Activated CD8-positive, alpha-beta T cell treated with anti-CD3 and anti-CD28 coated beads for 36 hours (primary cell): ENCODE results near the gene MTUS2. TPM values are rescaled to one million over a fixed set of nuclear protein-coding genes. Genes with fewer than 3 reads are reported as not detected.

Experiments
- ATAC-seq: fragments of 200-7000 bp; cut with Tn5 transposase; one replicate; pipeline ENCODE4 v1.10.0; 2021; ENCODE audit warnings: mild to moderate bottlenecking, moderate library complexity
- CTCF ChIA-PET: fragments of 350-600 bp; sonication (Branson Sonifier 250); formaldehyde crosslinking; loops from one replicate; lab custom pipeline; 2021; ENCODE audit warnings: antibody characterized with exemption; lab: Charles Lee
- POLR2A ChIA-PET: fragments of 350-600 bp; sonication (Branson Sonifier 250); formaldehyde crosslinking; loops from one replicate; lab custom pipeline; 2021; ENCODE audit warnings: antibody characterized with exemption; lab: Charles Lee
- DNase-seq: peaks from one replicate; pipeline ENCODE4 v3.0.0-alpha.2; 2020
- H3K27ac Mint-ChIP-seq: one replicate; pipeline ENCODE4 v1.8.0; 2021; ENCODE audit warnings: mild to moderate bottlenecking, mixed read lengths
- H3K27me3 Mint-ChIP-seq: one replicate; pipeline ENCODE4 v1.8.0; 2021; ENCODE audit warnings: mixed read lengths
- H3K36me3 Mint-ChIP-seq: one replicate; pipeline ENCODE4 v1.8.0; 2021; ENCODE audit warnings: low read depth, mixed read lengths
- H3K4me1 Mint-ChIP-seq: one replicate; pipeline ENCODE4 v1.8.0; 2021; ENCODE audit warnings: low read depth, mixed read lengths
- H3K4me3 Mint-ChIP-seq: one replicate; pipeline ENCODE4 v1.8.0; 2021; ENCODE audit warnings: mild to moderate bottlenecking, moderate library complexity, mixed read lengths
- H3K9me3 Mint-ChIP-seq: one replicate; pipeline ENCODE4 v1.8.0; 2021; ENCODE audit warnings: mixed read lengths
- intact Hi-C: fragments of 100-400 bp; cut with micrococcal nuclease; formaldehyde crosslinking; loops from one replicate; pipeline ENCODE4 v1.10.0; 2022
- total RNA-seq, 2 experiments: library from RNA; stranded (reverse); gene quantifications; one replicate each; pipeline ENCODE4 v1.2.3, GENCODE V29; 2021
- TF ChIP-seq, protein P1 (sequence below): fragments of 200-600 bp; IDR thresholded peaks from one replicate; pipeline ENCODE4 v1.8.0; 2022; ENCODE audit warnings: antibody characterized with exemption, mild to moderate bottlenecking

Gene MTUS2
- total RNA-seq, 2 experiments from 2014 or later = not detected

DNA sequence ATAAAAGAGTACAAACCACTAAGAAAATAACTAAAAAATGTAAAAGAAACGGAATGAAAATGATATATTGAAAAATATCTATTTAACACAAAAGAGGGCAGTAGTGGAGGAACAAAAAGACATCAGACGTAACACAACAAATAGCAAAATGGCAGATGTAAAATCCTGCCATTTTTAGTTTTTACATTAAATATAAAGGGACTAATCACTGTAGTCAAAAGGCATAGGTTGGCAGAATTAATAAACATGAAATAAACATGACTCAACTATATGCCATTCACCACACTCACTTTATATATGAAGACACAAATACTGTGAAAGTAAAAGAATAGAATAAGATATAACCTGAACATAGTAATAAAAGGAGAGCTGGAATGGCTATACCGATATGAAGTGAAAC lies 11.0 kb downstream of the MTUS2 start:
- Mint-ChIP-seq H3K9me3 (peaks cover 25% of the 10 kb centered on the region), H3K4me1 (no peaks in the 10 kb centered on the region), H3K4me3 (no peak overlapping the region), H3K27me3 (peaks cover 1% of the 10 kb centered on the region), H3K27ac (no peak overlapping the region), H3K36me3 (no peaks in the 10 kb centered on the region)
- intact Hi-C loops = no loop called here
- DNase-seq = no peak
- POLR2A ChIA-PET = no interaction called here
- ATAC-seq = no peak
- CTCF ChIA-PET = no interaction called here
- TF ChIP-seq, protein P1, sequence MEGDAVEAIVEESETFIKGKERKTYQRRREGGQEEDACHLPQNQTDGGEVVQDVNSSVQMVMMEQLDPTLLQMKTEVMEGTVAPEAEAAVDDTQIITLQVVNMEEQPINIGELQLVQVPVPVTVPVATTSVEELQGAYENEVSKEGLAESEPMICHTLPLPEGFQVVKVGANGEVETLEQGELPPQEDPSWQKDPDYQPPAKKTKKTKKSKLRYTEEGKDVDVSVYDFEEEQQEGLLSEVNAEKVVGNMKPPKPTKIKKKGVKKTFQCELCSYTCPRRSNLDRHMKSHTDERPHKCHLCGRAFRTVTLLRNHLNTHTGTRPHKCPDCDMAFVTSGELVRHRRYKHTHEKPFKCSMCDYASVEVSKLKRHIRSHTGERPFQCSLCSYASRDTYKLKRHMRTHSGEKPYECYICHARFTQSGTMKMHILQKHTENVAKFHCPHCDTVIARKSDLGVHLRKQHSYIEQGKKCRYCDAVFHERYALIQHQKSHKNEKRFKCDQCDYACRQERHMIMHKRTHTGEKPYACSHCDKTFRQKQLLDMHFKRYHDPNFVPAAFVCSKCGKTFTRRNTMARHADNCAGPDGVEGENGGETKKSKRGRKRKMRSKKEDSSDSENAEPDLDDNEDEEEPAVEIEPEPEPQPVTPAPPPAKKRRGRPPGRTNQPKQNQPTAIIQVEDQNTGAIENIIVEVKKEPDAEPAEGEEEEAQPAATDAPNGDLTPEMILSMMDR = no peak

DNA sequence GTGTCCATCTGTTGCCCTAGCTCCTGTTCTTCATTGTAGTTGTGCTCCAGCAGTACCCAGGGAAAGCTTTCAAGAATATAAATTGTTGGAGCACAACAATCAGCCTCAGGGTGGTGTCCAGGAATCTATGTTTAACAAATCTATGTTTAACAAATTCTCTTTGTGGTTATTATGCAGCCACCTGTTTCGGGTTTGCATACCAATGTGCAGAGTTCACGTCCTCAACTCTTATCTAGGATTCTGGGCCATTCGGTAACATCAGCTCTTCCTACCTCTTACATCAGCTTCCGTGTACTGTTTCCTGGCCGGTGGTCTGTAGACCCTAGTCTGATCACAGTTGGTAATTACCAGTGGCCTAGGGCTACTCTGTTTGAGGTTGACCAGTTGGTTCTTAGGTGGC lies 17.0 kb downstream of the MTUS2 start:
- Mint-ChIP-seq H3K4me1 (no peaks in the 10 kb centered on the region), H3K36me3 (no peaks in the 10 kb centered on the region), H3K4me3 (no peak overlapping the region), H3K27ac (no peak overlapping the region), H3K9me3 (no peaks in the 10 kb centered on the region), H3K27me3 (peaks cover 7% of the 10 kb centered on the region)
- POLR2A ChIA-PET = interaction anchor here (0.6 to 0.7 kb wide), 2 partner anchors 569 to 683 kb away, joined by 3 read pairs; no protein-coding TSS in a partner anchor
- ATAC-seq (no peak), DNase-seq (no peak)
- intact Hi-C loops = no loop called here
- CTCF ChIA-PET = no interaction called here
- TF ChIP-seq, protein P1 = no peak

DNA sequence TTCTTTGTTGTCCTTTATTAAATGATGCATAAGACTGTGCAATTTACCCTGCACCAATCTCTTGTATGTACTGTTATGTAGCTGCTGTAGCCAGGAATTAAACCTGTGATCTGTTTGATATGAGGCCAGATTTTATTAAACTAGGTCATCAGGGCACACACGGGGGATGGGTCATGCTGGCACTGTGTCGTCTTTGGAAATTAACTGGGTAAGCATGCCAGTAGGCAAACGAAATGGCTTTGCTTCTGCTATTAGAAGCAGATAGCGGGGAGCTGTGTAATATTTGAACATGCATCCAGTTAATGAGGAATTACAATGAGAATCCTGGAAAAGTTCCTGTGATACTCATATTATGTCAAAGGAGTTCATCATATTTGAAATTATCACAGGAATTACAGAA lies 23.5 kb downstream of the MTUS2 start:
- ChIA-PET CTCF (interaction anchor here (1.0 to 1.5 kb wide), 2 partner anchors 25 to 38 kb away, joined by 3 to 4 read pairs; no protein-coding TSS in a partner anchor), POLR2A (no interaction called here)
- DNase-seq (no peak), ATAC-seq (no peak)
- H3K27me3 Mint-ChIP-seq = peaks cover 8% of the 10 kb centered on the region
- no peaks in the 10 kb centered on the region for H3K9me3 Mint-ChIP-seq
- no peak overlapping the region for H3K4me3 Mint-ChIP-seq
- no peak overlapping the region for H3K27ac Mint-ChIP-seq
- no peaks in the 10 kb centered on the region for H3K4me1 Mint-ChIP-seq
- TF ChIP-seq, protein P1 = no peak
- intact Hi-C loops = no loop called here
- no peaks in the 10 kb centered on the region for H3K36me3 Mint-ChIP-seq

DNA sequence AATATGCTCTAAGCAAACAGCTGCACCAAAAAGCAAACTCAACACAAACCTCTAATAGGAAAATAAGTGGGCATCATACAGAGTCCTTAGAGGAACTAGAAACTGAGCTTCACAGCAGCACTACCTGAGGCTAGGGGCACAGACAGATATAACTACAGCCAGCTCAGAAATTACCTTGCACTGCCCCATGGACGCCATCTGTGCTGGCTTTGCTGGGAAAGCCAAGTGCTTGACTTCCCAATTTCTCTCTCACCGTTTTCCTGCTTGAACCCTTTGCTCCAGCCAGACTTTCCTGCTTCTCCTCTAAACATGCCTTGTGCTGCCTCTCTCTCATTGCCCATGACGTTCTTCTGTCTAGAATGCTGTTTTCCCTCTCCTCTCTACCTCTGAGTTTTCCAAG lies 29.3 kb downstream of the MTUS2 start:
- no peaks in the 10 kb centered on the region for H3K4me1 Mint-ChIP-seq
- no peaks in the 10 kb centered on the region for H3K36me3 Mint-ChIP-seq
- no peak for ATAC-seq
- ChIA-PET POLR2A (no interaction called here), CTCF (no interaction called here)
- no peak overlapping the region for H3K27ac Mint-ChIP-seq
- no peaks in the 10 kb centered on the region for H3K9me3 Mint-ChIP-seq
- no peak for DNase-seq
- H3K4me3 Mint-ChIP-seq = no peak overlapping the region
- intact Hi-C loops = no loop called here
- TF ChIP-seq, protein P1 = no peak
- peaks cover 4% of the 10 kb centered on the region for H3K27me3 Mint-ChIP-seq

DNA sequence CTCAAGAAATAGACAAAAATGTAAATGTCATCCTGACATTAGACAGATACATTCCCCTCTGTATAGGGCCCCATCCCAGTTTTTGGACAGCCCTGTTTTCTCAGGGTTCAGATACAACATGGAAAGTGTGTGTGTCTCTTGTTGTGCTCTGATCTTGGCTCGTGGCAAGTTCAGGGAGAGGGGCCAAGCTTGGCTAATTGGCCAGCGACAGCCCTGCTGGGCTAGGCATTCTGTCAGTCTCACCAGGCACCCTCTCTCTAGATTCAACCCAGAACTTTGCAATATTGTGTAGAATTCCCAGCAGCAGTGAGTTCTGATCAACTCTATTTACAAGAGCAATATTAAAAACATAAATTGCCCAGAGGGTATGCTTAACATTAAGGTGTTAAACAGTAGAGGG lies 30.1 kb downstream of the MTUS2 start:
- ChIA-PET POLR2A (no interaction called here), CTCF (no interaction called here)
- H3K9me3 Mint-ChIP-seq = no peaks in the 10 kb centered on the region
- H3K36me3 Mint-ChIP-seq = no peaks in the 10 kb centered on the region
- H3K27ac Mint-ChIP-seq = no peak overlapping the region
- TF ChIP-seq, protein P1 = no peak
- intact Hi-C loops = no loop called here
- H3K4me1 Mint-ChIP-seq = no peaks in the 10 kb centered on the region
- ATAC-seq (no peak), DNase-seq (no peak)
- peaks cover 4% of the 10 kb centered on the region for H3K27me3 Mint-ChIP-seq
- H3K4me3 Mint-ChIP-seq = no peak overlapping the region
